Peyer's patch (tissue), 4 donors: Measurements from ENCODE around the gene PLPP2.

ENCODE experiments used
- CTCF ChIP-seq, 6 experiments: fragments of 450-650 bp in 4 of 6; fragments of 200-600 bp in 2 of 6; sonication (generic) in 1 of 6; IDR thresholded peaks; one replicate each; pipeline ENCODE4 v1.5.1; 2017 to 2019; ENCODE audit warnings: antibody characterized with exemption in 6 of 6, mild to moderate bottlenecking in 3 of 6, moderate library complexity in 1 of 6
- POLR2A ChIP-seq, 2 donors: fragments of 450-650 bp; IDR thresholded peaks; one replicate each; pipeline ENCODE4 v1.5.1; 2017; ENCODE audit warnings: antibody characterized with exemption in 2 of 2, mild to moderate bottlenecking in 2 of 2, moderate library complexity in 2 of 2

GRCh38 chr19:246551-246950, 44.7 kb downstream of the PLPP2 start:
- TF ChIP-seq CTCF (IDR thresholded peaks at IDR 0.05) (no peak), POLR2A (IDR thresholded peaks at IDR 0.05) (no peak)
